GM12878 (cell line): Measurements from ENCODE around the gene TRAF5. TPM values are rescaled to one million over a fixed set of nuclear protein-coding genes. Genes with fewer than 3 reads are reported as not detected.

ENCODE experiments used
- ASH2L ChIP-seq: fragments of 300-600, 200-600 bp; sonication (generic); IDR thresholded peaks from 2 replicates; pipeline ENCODE4 v1.6.1; 2017; ENCODE audit warnings: low read depth, mild to moderate bottlenecking, borderline replicate concordance
- BACH1 ChIP-seq: fragments of 450-650 bp; IDR thresholded peaks from 2 replicates; pipeline ENCODE4 v1.6.1; 2017; ENCODE audit warnings: mild to moderate bottlenecking, borderline replicate concordance
- BMI1 ChIP-seq: fragments of 450-650 bp; IDR thresholded peaks from 2 replicates; pipeline ENCODE4 v1.6.1; 2016; ENCODE audit warnings: mild to moderate bottlenecking, moderate library complexity, borderline replicate concordance
- CREB1 ChIP-seq: IDR thresholded peaks from 2 replicates; pipeline ENCODE4 v1.6.1; 2012; ENCODE audit warnings: low read depth, mild to moderate bottlenecking, inconsistent platforms
- EP300 ChIP-seq, 2 experiments: fragments of 150-350 bp in 1 of 2; IDR thresholded peaks; 2 replicates each; pipeline ENCODE4 v1.6.1; 2011 to 2012; ENCODE audit warnings: low read depth in 2 of 2, low read length in 2 of 2, borderline replicate concordance in 1 of 2, improper control_type of control experiment in 1 of 2, inconsistent platforms in 1 of 2; ENCODE audit not compliant: control insufficient read depth in 1 of 2
- EZH2 ChIP-seq: IDR thresholded peaks from 2 replicates; pipeline ENCODE4 v1.6.1; 2012; ENCODE audit warnings: low read depth, mild to moderate bottlenecking, control low read depth, inconsistent platforms, low read length, borderline replicate concordance; ENCODE audit not compliant: control insufficient read depth
- FOXM1 ChIP-seq: IDR thresholded peaks from 2 replicates; pipeline ENCODE4 v1.6.1; 2012; ENCODE audit warnings: low read depth, mild to moderate bottlenecking, inconsistent platforms, low read length, moderate library complexity
- IRF4 ChIP-seq: IDR thresholded peaks from 2 replicates; pipeline ENCODE4 v1.6.1; 2011; ENCODE audit warnings: low read depth, low read length
- JUNB ChIP-seq: IDR thresholded peaks from 2 replicates; pipeline ENCODE4 v1.6.1; 2016; ENCODE audit warnings: antibody characterized with exemption, mild to moderate bottlenecking
- KAT2A ChIP-seq: conservative IDR thresholded peaks from 2 replicates; pipeline ENCODE4 v1.6.1; 2011; ENCODE audit warnings: low read depth, low read length; ENCODE audit not compliant: control insufficient read depth
- MTA2 ChIP-seq: fragments of 450-650 bp; IDR thresholded peaks from 2 replicates; pipeline ENCODE4 v1.6.1; 2016; ENCODE audit warnings: low read depth, mild to moderate bottlenecking, moderate library complexity
- POLR2AphosphoS5 ChIP-seq: IDR thresholded peaks from 2 replicates; pipeline ENCODE4 v1.6.1; 2011; ENCODE audit warnings: mild to moderate bottlenecking, low read length, inconsistent platforms
- RB1 ChIP-seq: fragments of 450-650 bp; formaldehyde crosslinking; IDR thresholded peaks from 2 replicates; pipeline ENCODE4 v1.6.1; 2017; ENCODE audit warnings: mild to moderate bottlenecking, borderline replicate concordance
- RUNX3 ChIP-seq: IDR thresholded peaks from 2 replicates; pipeline ENCODE4 v1.6.1; 2012; ENCODE audit warnings: low read length, inconsistent platforms
- SMAD1 ChIP-seq: fragments of 450-650 bp; IDR thresholded peaks from 2 replicates; pipeline ENCODE4 v1.6.1; 2018; ENCODE audit warnings: mild to moderate bottlenecking, low read depth; ENCODE audit not compliant: partially characterized antibody
- SMAD5 ChIP-seq: IDR thresholded peaks from 2 replicates; pipeline ENCODE4 v1.6.1; 2016; ENCODE audit warnings: antibody characterized with exemption, low read depth
- SMARCA5 ChIP-seq: fragments of 450-650 bp; IDR thresholded peaks from 2 replicates; pipeline ENCODE4 v1.6.1; 2017; ENCODE audit warnings: mild to moderate bottlenecking
- STAT3 ChIP-seq: IDR thresholded peaks from 2 replicates; pipeline ENCODE4 v1.6.1; 2011; ENCODE audit warnings: low read depth, low read length, improper control_type of control experiment
- TARDBP ChIP-seq: IDR thresholded peaks from 2 replicates; pipeline ENCODE4 v1.6.1; 2016; ENCODE audit warnings: borderline replicate concordance
- TBL1XR1 ChIP-seq: IDR thresholded peaks from 2 replicates; pipeline ENCODE4 v1.6.1; 2012; ENCODE audit warnings: low read depth, low read length, improper control_type of control experiment
- TCF7 ChIP-seq: IDR thresholded peaks from 2 replicates; pipeline ENCODE4 v1.6.1; 2014; ENCODE audit warnings: antibody characterized with exemption, borderline replicate concordance
- ZBED1 ChIP-seq: IDR thresholded peaks from 2 replicates; pipeline ENCODE4 v1.6.1; 2016; ENCODE audit warnings: borderline replicate concordance
- ZNF622 ChIP-seq: fragments of 450-650 bp; IDR thresholded peaks from 2 replicates; pipeline ENCODE4 v1.6.1; 2017; ENCODE audit warnings: mild to moderate bottlenecking, inconsistent platforms
- polyA plus RNA-seq, 11 experiments: library from polyadenylated mRNA; depleted of rRNA in 4 of 11; unstranded in 6 of 11; stranded (reverse) in 5 of 11; fragments of >200 nt; fragmentation: Nextera tagmentation in 4 of 11; fragmentation: Illumina TruSeq in 1 of 11; extraction: Ambion mirVana in 4 of 11; extraction: Trizol in 1 of 11; gene quantifications; 1 replicate in 1 of 11; 2 replicates in 10 of 11; pipeline versions ENCODE4 v1.2.1 to v1.2.3, GENCODE V29; 2011 to 2016; ENCODE audit warnings: inconsistent platforms in 2 of 11, missing spikeins in 2 of 11, low read depth in 1 of 11
- total RNA-seq, 4 experiments: library from RNA; depleted of rRNA in 3 of 4; stranded (reverse); fragments of >200 nt in 3 of 4; fragmentation: Illumina TruSeq in 1 of 4; extraction: Trizol in 1 of 4; gene quantifications; 2 replicates each; pipeline versions ENCODE4 v1.2.1 to v1.2.3, GENCODE V29; 2013 to 2021
- TF ChIP-seq, protein P1 (sequence below): fragments of 150-350 bp; IDR thresholded peaks from 2 replicates; pipeline ENCODE4 v1.6.1; 2014; ENCODE audit warnings: mild to moderate bottlenecking, low read depth, low read length
- TF ChIP-seq, protein P2 (sequence below): IDR thresholded peaks from 2 replicates; pipeline ENCODE4 v1.6.1; 2012; ENCODE audit warnings: mild to moderate bottlenecking, low read depth, low read length

Gene TRAF5
- total and polyA plus RNA-seq, 10 of the 15 experiments (the other 5 are each of a cell fraction or from before 2014, with no cell fraction given): 10.6 to 36.5 (median 26.3) TPM

- TF ChIP-seq BACH1 (no peak), TARDBP (no peak), EZH2 (no peak), RB1 (no peak), ZNF622 (no peak), ASH2L (no peak), IRF4 (no peak), CREB1 (peak; percentile 24; the same call in 1 of the 2 replicates), JUNB (peak; percentile 61), SMAD1 (no peak), EP300 (IDR thresholded peaks at IDR 0.05; ENCODE audit: borderline replicate concordance in 1 of 2, control insufficient read depth in 1 of 2, low read depth in 2 of 2, low read length in 2 of 2) (0 out of 4 replicates have a peak, but pooled peaks of 1 of the 2 experiments have one; percentile 32), BMI1 (no peak), SMAD5 (no peak), FOXM1 (0 out of 2 replicates have a peak, but pooled peaks have one; percentile 28), SMARCA5 (no peak), TBL1XR1 (no peak), TCF7 (no peak), STAT3 (no peak), KAT2A (no peak), ZBED1 (no peak), RUNX3 (peak; percentile 43), POLR2AphosphoS5 (no peak), MTA2 (no peak)
- TF ChIP-seq, protein P1, sequence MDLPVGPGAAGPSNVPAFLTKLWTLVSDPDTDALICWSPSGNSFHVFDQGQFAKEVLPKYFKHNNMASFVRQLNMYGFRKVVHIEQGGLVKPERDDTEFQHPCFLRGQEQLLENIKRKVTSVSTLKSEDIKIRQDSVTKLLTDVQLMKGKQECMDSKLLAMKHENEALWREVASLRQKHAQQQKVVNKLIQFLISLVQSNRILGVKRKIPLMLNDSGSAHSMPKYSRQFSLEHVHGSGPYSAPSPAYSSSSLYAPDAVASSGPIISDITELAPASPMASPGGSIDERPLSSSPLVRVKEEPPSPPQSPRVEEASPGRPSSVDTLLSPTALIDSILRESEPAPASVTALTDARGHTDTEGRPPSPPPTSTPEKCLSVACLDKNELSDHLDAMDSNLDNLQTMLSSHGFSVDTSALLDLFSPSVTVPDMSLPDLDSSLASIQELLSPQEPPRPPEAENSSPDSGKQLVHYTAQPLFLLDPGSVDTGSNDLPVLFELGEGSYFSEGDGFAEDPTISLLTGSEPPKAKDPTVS: no peak
- TF ChIP-seq, protein P2, sequence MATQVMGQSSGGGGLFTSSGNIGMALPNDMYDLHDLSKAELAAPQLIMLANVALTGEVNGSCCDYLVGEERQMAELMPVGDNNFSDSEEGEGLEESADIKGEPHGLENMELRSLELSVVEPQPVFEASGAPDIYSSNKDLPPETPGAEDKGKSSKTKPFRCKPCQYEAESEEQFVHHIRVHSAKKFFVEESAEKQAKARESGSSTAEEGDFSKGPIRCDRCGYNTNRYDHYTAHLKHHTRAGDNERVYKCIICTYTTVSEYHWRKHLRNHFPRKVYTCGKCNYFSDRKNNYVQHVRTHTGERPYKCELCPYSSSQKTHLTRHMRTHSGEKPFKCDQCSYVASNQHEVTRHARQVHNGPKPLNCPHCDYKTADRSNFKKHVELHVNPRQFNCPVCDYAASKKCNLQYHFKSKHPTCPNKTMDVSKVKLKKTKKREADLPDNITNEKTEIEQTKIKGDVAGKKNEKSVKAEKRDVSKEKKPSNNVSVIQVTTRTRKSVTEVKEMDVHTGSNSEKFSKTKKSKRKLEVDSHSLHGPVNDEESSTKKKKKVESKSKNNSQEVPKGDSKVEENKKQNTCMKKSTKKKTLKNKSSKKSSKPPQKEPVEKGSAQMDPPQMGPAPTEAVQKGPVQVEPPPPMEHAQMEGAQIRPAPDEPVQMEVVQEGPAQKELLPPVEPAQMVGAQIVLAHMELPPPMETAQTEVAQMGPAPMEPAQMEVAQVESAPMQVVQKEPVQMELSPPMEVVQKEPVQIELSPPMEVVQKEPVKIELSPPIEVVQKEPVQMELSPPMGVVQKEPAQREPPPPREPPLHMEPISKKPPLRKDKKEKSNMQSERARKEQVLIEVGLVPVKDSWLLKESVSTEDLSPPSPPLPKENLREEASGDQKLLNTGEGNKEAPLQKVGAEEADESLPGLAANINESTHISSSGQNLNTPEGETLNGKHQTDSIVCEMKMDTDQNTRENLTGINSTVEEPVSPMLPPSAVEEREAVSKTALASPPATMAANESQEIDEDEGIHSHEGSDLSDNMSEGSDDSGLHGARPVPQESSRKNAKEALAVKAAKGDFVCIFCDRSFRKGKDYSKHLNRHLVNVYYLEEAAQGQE: no peak
These were observed 55.0 kb downstream of the TRAF5 start (continued) for GRCh38 chr1:211381481-211382181.
